Activated T-cell treated with anti-CD3 and anti-CD28 coated beads, Interleukin-2, amount 50 U/mL, for 24 hours (primary cell): ENCODE measurements around the gene IRF2.

ENCODE experiments used
- DNase-seq: peaks from one replicate; pipeline ENCODE4 v3.0.0-alpha.2; 2020
- H3K27ac Mint-ChIP-seq: 2 replicates; pipeline ENCODE4 v1.8.0; 2020; ENCODE audit warnings: mild to moderate bottlenecking, mixed read lengths
- H3K27me3 Mint-ChIP-seq: 2 replicates; pipeline ENCODE4 v1.8.0; 2020; ENCODE audit warnings: mixed read lengths
- H3K36me3 Mint-ChIP-seq: 2 replicates; pipeline ENCODE4 v1.8.0; 2020; ENCODE audit warnings: low read depth, mixed read lengths
- H3K4me1 Mint-ChIP-seq: 2 replicates; pipeline ENCODE4 v1.8.0; 2020; ENCODE audit warnings: low read depth, mixed read lengths
- H3K4me3 Mint-ChIP-seq: 2 replicates; pipeline ENCODE4 v1.8.0; 2020; ENCODE audit warnings: mild to moderate bottlenecking, moderate library complexity, mixed read lengths
- H3K9me3 Mint-ChIP-seq: 2 replicates; pipeline ENCODE4 v1.8.0; 2020; ENCODE audit warnings: mixed read lengths

Gene IRF2

GRCh38 chr4:184406958-184407391, 67.4 kb downstream of the IRF2 start:
- peaks cover 60% of the 10 kb centered on the region for H3K4me1 Mint-ChIP-seq
- H3K27ac Mint-ChIP-seq, result peak overlapping the region; percentile 12
- H3K4me3 Mint-ChIP-seq, result no peak overlapping the region
- DNase-seq, result no peak
- H3K36me3 Mint-ChIP-seq, result peaks cover 92% of the 10 kb centered on the region
- H3K9me3 Mint-ChIP-seq, result no peaks in the 10 kb centered on the region
- H3K27me3 Mint-ChIP-seq, result no peaks in the 10 kb centered on the region

- Mint-ChIP-seq H3K27me3 (no peaks in the 10 kb centered on the region), H3K4me3 (no peak overlapping the region), H3K36me3 (peaks cover 95% of the 10 kb centered on the region), H3K4me1 (peaks cover 48% of the 10 kb centered on the region), H3K27ac (no peak overlapping the region), H3K9me3 (no peaks in the 10 kb centered on the region)
- no peak for DNase-seq
Observed at GRCh38 chr4:184404047-184404446, 70.3 kb downstream of the IRF2 start.

- Mint-ChIP-seq H3K4me1 (peaks cover 41% of the 10 kb centered on the region), H3K9me3 (no peaks in the 10 kb centered on the region), H3K27ac (peak overlapping the region; percentile 11), H3K36me3 (peaks cover 94% of the 10 kb centered on the region), H3K27me3 (no peaks in the 10 kb centered on the region), H3K4me3 (no peak overlapping the region)
- DNase-seq, result no peak
Observed at GRCh38 chr4:184403384-184403781, 71.0 kb downstream of the IRF2 start.

GRCh38 chr4:184402740-184403383, 71.5 kb downstream of the IRF2 start:
- no peak for DNase-seq
- peak overlapping the region; percentile 11 for H3K27ac Mint-ChIP-seq
- no peaks in the 10 kb centered on the region for H3K27me3 Mint-ChIP-seq
- peaks cover 94% of the 10 kb centered on the region for H3K36me3 Mint-ChIP-seq
- no peak overlapping the region for H3K4me3 Mint-ChIP-seq
- H3K9me3 Mint-ChIP-seq, result no peaks in the 10 kb centered on the region
- H3K4me1 Mint-ChIP-seq, result peaks cover 39% of the 10 kb centered on the region

GRCh38 chr4:184402239-184402638, 72.1 kb downstream of the IRF2 start:
- Mint-ChIP-seq H3K9me3 (no peaks in the 10 kb centered on the region), H3K27me3 (no peaks in the 10 kb centered on the region), H3K4me3 (no peak overlapping the region), H3K27ac (no peak overlapping the region), H3K4me1 (peaks cover 38% of the 10 kb centered on the region), H3K36me3 (peaks cover 94% of the 10 kb centered on the region)
- no peak for DNase-seq

- Mint-ChIP-seq H3K27me3 (no peaks in the 10 kb centered on the region), H3K36me3 (peaks cover 94% of the 10 kb centered on the region), H3K4me3 (no peak overlapping the region), H3K9me3 (no peaks in the 10 kb centered on the region), H3K4me1 (peaks cover 40% of the 10 kb centered on the region), H3K27ac (peak overlapping the region; percentile 27)
- no peak for DNase-seq
Observed at GRCh38 chr4:184401397-184402171, 72.8 kb downstream of the IRF2 start.

- Mint-ChIP-seq H3K36me3 (peaks cover 93% of the 10 kb centered on the region), H3K27me3 (no peaks in the 10 kb centered on the region), H3K9me3 (no peaks in the 10 kb centered on the region), H3K27ac (peak overlapping the region; percentile 27), H3K4me3 (no peak overlapping the region), H3K4me1 (peaks cover 42% of the 10 kb centered on the region)
- no peak for DNase-seq
Observed at GRCh38 chr4:184400891-184401290, 73.5 kb downstream of the IRF2 start.

GRCh38 chr4:184400375-184400870, 73.9 kb downstream of the IRF2 start:
- Mint-ChIP-seq H3K36me3 (peaks cover 93% of the 10 kb centered on the region), H3K27me3 (no peaks in the 10 kb centered on the region), H3K4me3 (no peak overlapping the region), H3K4me1 (peaks cover 43% of the 10 kb centered on the region), H3K27ac (peak overlapping the region; percentile 27), H3K9me3 (no peaks in the 10 kb centered on the region)
- no peak for DNase-seq

- DNase-seq, result no peak
- Mint-ChIP-seq H3K27me3 (no peaks in the 10 kb centered on the region), H3K9me3 (no peaks in the 10 kb centered on the region), H3K36me3 (peaks cover 93% of the 10 kb centered on the region), H3K4me1 (peaks cover 46% of the 10 kb centered on the region), H3K27ac (peak overlapping the region; percentile 5), H3K4me3 (no peak overlapping the region)
Observed at GRCh38 chr4:184399512-184399908, 74.8 kb downstream of the IRF2 start.

GRCh38 chr4:184398741-184399511, 75.4 kb downstream of the IRF2 start:
- Mint-ChIP-seq H3K9me3 (no peaks in the 10 kb centered on the region), H3K27ac (peak overlapping the region; percentile 5), H3K4me3 (no peak overlapping the region), H3K36me3 (peaks cover 96% of the 10 kb centered on the region), H3K4me1 (peaks cover 49% of the 10 kb centered on the region), H3K27me3 (no peaks in the 10 kb centered on the region)
- DNase-seq, result no peak

GRCh38 chr4:184397516-184398163, 76.7 kb downstream of the IRF2 start:
- no peaks in the 10 kb centered on the region for H3K9me3 Mint-ChIP-seq
- DNase-seq, result no peak
- H3K4me1 Mint-ChIP-seq, result peaks cover 40% of the 10 kb centered on the region
- H3K27ac Mint-ChIP-seq, result peak overlapping the region; percentile 6
- H3K4me3 Mint-ChIP-seq, result no peak overlapping the region
- H3K36me3 Mint-ChIP-seq, result peaks cover 96% of the 10 kb centered on the region
- H3K27me3 Mint-ChIP-seq, result no peaks in the 10 kb centered on the region

GRCh38 chr4:184396570-184397515, 77.5 kb downstream of the IRF2 start:
- Mint-ChIP-seq H3K27ac (peak overlapping the region; percentile 31), H3K4me1 (peaks cover 38% of the 10 kb centered on the region), H3K36me3 (peaks cover 96% of the 10 kb centered on the region), H3K27me3 (no peaks in the 10 kb centered on the region), H3K9me3 (no peaks in the 10 kb centered on the region), H3K4me3 (no peak overlapping the region)
- DNase-seq, result peak; percentile 21

- peaks cover 96% of the 10 kb centered on the region for H3K36me3 Mint-ChIP-seq
- H3K27me3 Mint-ChIP-seq, result no peaks in the 10 kb centered on the region
- H3K9me3 Mint-ChIP-seq, result no peaks in the 10 kb centered on the region
- no peak for DNase-seq
- H3K27ac Mint-ChIP-seq, result peak overlapping the region; percentile 15
- peaks cover 36% of the 10 kb centered on the region for H3K4me1 Mint-ChIP-seq
- no peak overlapping the region for H3K4me3 Mint-ChIP-seq
Observed at GRCh38 chr4:184395971-184396391, 78.4 kb downstream of the IRF2 start.
